Mucosa of descending colon (tissue), 3 donors: Measurements from ENCODE around the gene MAMDC4. TPM values are rescaled to one million over a fixed set of nuclear protein-coding genes. Genes with fewer than 3 reads are reported as not detected.

ENCODE experiments used
- ATAC-seq: fragments of 200-7000 bp; cut with Tn5 transposase; one replicate; pipeline ENCODE4 v1.9.1; 2020; ENCODE audit warnings: mild to moderate bottlenecking, moderate library complexity
- DNase-seq, 3 donors: peaks; one replicate each; pipeline ENCODE4 v3.0.0-alpha.2; 2020
- H3K36me3 ChIP-seq: fragments of 200-600 bp; one replicate; pipeline ENCODE4 v1.8.0; 2021; ENCODE audit warnings: low read depth, mild to moderate bottlenecking
- H3K4me1 ChIP-seq: fragments of 200-600 bp; one replicate; pipeline ENCODE4 v1.8.0; 2021; ENCODE audit warnings: low read depth, mild to moderate bottlenecking
- H3K4me3 ChIP-seq: fragments of 200-600 bp; one replicate; pipeline ENCODE4 v1.8.0; 2021; ENCODE audit warnings: mild to moderate bottlenecking
- H3K9me3 ChIP-seq: fragments of 200-600 bp; one replicate; pipeline ENCODE4 v1.8.0; 2021; ENCODE audit warnings: mild to moderate bottlenecking
- CTCF ChIP-seq: fragments of 200-600 bp; IDR thresholded peaks from one replicate; pipeline ENCODE4 v1.8.0; 2022; ENCODE audit warnings: antibody characterized with exemption, mild to moderate bottlenecking
- intact Hi-C, 2 donors: fragments of 100-400 bp; cut with DNase I in 1 of 2; cut with micrococcal nuclease in 1 of 2; formaldehyde crosslinking; loops; one replicate each; pipeline versions ENCODE4 v1.11.0 to v1.11.1; 2022; cut with DNase I, micrococcal nuclease
- total RNA-seq, 3 donors: library from RNA; stranded (reverse); fragmentation: NEBNext Ultra II Directional in 2 of 3; extraction: Animal tissue kit (Norgen Biotek cat#: 25700) in 2 of 3; gene quantifications; one replicate each; pipeline versions ENCODE4 v1.2.1 to v1.2.4, GENCODE V29; 2021 to 2023
- donor health status: DM: no; HTN: no; CAD: no; lungs with moderate emphysema.
- donor health status: DM: no; HTN: no; CAD: no.
- donor health status: DM: no; HTN: yes; CAD: no.

Gene MAMDC4
- total RNA-seq, 3 donors from 2014 or later = 15.4 to 43.8 (median 18.5) TPM

- intact Hi-C loops = no loop called here
- Histone ChIP-seq H3K9me3 (no peaks in the 10 kb centered on the region), H3K4me3 (no peak overlapping the region), H3K36me3 (no peaks in the 10 kb centered on the region), H3K4me1 (peaks cover 58% of the 10 kb centered on the region)
- DNase-seq (peak; percentile 57 to 69 (median 62)), ATAC-seq (peak; percentile 5)
- no peak for TF ChIP-seq CTCF
Measured at GRCh38 chr9:136860529-136860928, 8.4 kb downstream of the MAMDC4 start.

GRCh38 chr9:136860933-136861873 lies 9.1 kb downstream of the MAMDC4 start:
- no peak for TF ChIP-seq CTCF
- DNase-seq (peak in 1 of 3 donors; percentile 29), ATAC-seq (no peak)
- intact Hi-C loops = no loop called here
- Histone ChIP-seq H3K4me3 (no peak overlapping the region), H3K36me3 (no peaks in the 10 kb centered on the region), H3K4me1 (peaks cover 58% of the 10 kb centered on the region), H3K9me3 (no peaks in the 10 kb centered on the region)

- peaks cover 58% of the 10 kb centered on the region for H3K4me1 ChIP-seq
- peak in 1 of 3 donors; percentile 25 for DNase-seq
- intact Hi-C loops = no loop called here
Measured at GRCh38 chr9:136861874-136862457, 9.8 kb downstream of the MAMDC4 start.

GRCh38 chr9:136862849-136863622 lies 10.9 kb downstream of the MAMDC4 start:
- no peak for TF ChIP-seq CTCF
- no peaks in the 10 kb centered on the region for H3K36me3 ChIP-seq
- no peaks in the 10 kb centered on the region for H3K9me3 ChIP-seq
- peaks cover 49% of the 10 kb centered on the region for H3K4me1 ChIP-seq
- DNase-seq (peak in 2 of 3 donors; percentile 22 to 47), ATAC-seq (no peak)
- H3K4me3 ChIP-seq = no peak overlapping the region
- intact Hi-C loops = no loop called here

More at GRCh38 chr9:136861874-136862457, 9.8 kb downstream of the MAMDC4 start:
- Histone ChIP-seq H3K4me3 (no peak overlapping the region), H3K36me3 (no peaks in the 10 kb centered on the region), H3K9me3 (no peaks in the 10 kb centered on the region)
- no peak for TF ChIP-seq CTCF
- ATAC-seq = no peak

GRCh38 chr9:136863623-136864273 lies 11.6 kb downstream of the MAMDC4 start:
- Histone ChIP-seq H3K4me3 (no peak overlapping the region), H3K36me3 (no peaks in the 10 kb centered on the region), H3K4me1 (peaks cover 41% of the 10 kb centered on the region), H3K9me3 (no peaks in the 10 kb centered on the region)
- ATAC-seq = no peak
- DNase-seq = no peak
- no peak for TF ChIP-seq CTCF
- intact Hi-C loops = no loop called here
